ENCODE results near the gene ABLIM3. TPM values are rescaled to one million over a fixed set of nuclear protein-coding genes. Genes with fewer than 3 reads are reported as not detected.

ABLIM3 gene
- total RNA-seq, 1 donor from 2014 or later = 3.9 TPM

DNA sequence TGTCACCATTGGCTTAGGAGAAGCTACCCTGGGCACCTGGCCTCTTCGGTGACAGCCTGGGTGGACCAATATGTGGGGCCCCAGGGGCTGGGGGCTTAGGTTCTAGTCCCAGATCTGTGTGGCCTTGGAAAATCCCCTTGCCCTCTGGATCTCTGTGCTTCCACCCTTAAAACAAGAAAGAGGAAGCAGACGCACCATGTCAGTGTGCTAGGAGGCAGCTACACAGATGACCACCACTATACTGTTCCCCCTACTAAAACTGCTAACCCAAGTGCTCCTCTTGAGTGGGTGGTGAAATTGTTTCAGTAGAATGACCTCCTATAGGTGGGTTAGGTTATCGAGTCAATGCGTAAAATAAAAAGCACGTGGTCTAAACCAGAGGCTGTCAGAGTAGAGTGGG, 161.3 kb downstream of the ABLIM3 start:
- Histone ChIP-seq H3K79me2 (ENCODE audit: insufficient read depth, low read length) (no peaks in the 10 kb centered on the region), H3K4me1 (ENCODE audit: insufficient read depth, low read length) (no peaks in the 10 kb centered on the region), H3K27ac (ENCODE audit: low read depth, low read length) (no peak overlapping the region), H3K4me2 (ENCODE audit: low read length) (no peak overlapping the region), H3K27me3 (ENCODE audit: insufficient read depth, low read length) (no peaks in the 10 kb centered on the region), H4K20me1 (ENCODE audit: insufficient read depth, low read length) (no peaks in the 10 kb centered on the region), H3K36me3 (ENCODE audit: insufficient read depth, low read length) (no peaks in the 10 kb centered on the region), H3K9me3 (ENCODE audit: insufficient read depth, low read depth, low read length) (no peaks in the 10 kb centered on the region), H3K9ac (ENCODE audit: low read length) (no peak overlapping the region), H3K4me3 (ENCODE audit: insufficient read depth, low read depth, low read length) (no peak overlapping the region), H2AFZ (ENCODE audit: low read depth, low read length) (no peak overlapping the region)
- FAIRE-seq (no peak), DNase-seq (ENCODE audit: low read depth) (no peak)
- Mint-ChIP-seq H3K4me3 (ENCODE audit: unreplicated experiment) (no peak overlapping the region), H3K4me1 (ENCODE audit: low read depth, unreplicated experiment) (peaks cover 10% of the 10 kb centered on the region), H3K27ac (ENCODE audit: unreplicated experiment) (no peak overlapping the region), H3K9me3 (ENCODE audit: unreplicated experiment) (no peaks in the 10 kb centered on the region), H3K27me3 (ENCODE audit: low read depth, unreplicated experiment) (peaks cover 2% of the 10 kb centered on the region), H3K36me3 (ENCODE audit: low read depth, unreplicated experiment) (peaks cover 6% of the 10 kb centered on the region)
- TF ChIP-seq, protein P1, sequence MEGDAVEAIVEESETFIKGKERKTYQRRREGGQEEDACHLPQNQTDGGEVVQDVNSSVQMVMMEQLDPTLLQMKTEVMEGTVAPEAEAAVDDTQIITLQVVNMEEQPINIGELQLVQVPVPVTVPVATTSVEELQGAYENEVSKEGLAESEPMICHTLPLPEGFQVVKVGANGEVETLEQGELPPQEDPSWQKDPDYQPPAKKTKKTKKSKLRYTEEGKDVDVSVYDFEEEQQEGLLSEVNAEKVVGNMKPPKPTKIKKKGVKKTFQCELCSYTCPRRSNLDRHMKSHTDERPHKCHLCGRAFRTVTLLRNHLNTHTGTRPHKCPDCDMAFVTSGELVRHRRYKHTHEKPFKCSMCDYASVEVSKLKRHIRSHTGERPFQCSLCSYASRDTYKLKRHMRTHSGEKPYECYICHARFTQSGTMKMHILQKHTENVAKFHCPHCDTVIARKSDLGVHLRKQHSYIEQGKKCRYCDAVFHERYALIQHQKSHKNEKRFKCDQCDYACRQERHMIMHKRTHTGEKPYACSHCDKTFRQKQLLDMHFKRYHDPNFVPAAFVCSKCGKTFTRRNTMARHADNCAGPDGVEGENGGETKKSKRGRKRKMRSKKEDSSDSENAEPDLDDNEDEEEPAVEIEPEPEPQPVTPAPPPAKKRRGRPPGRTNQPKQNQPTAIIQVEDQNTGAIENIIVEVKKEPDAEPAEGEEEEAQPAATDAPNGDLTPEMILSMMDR (IDR thresholded peaks at IDR 0.05; ENCODE audit: insufficient read depth, low read depth, low read length) = no peak
- no peak for TF ChIP-seq EZH2 (IDR thresholded peaks at IDR 0.05; ENCODE audit: insufficient read depth, low read length)

DNA sequence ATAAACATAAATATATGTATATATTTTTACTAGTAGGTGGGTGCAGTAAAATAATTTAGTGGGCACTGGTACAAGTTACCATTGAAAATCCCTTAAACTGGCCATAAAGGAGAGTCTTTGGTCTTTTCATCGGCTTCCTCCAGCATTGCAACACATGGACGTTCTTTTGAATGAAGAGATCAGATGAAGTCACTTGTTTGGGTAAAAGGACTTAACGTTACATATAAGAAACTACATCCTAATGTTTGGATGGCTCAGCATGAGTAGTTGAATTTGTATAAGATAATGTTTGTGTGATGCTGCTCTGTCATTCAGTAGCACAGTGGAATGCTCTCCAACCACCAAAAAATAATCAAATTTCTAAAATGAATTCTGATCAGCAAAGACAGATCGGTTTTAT, 161.9 kb downstream of the ABLIM3 start:
- H3K4me3 Mint-ChIP-seq (ENCODE audit: unreplicated experiment) = no peak overlapping the region

More for the DNA sequence above, 161.9 kb downstream of the ABLIM3 start:
- Histone ChIP-seq H3K4me3 (ENCODE audit: insufficient read depth, low read depth, low read length) (no peak overlapping the region), H3K79me2 (ENCODE audit: insufficient read depth, low read length) (no peaks in the 10 kb centered on the region), H2AFZ (ENCODE audit: low read depth, low read length) (no peak overlapping the region), H3K27me3 (ENCODE audit: insufficient read depth, low read length) (no peaks in the 10 kb centered on the region), H3K27ac (ENCODE audit: low read depth, low read length) (no peak overlapping the region), H3K4me2 (ENCODE audit: low read length) (no peak overlapping the region), H3K36me3 (ENCODE audit: insufficient read depth, low read length) (no peaks in the 10 kb centered on the region), H3K9me3 (ENCODE audit: insufficient read depth, low read depth, low read length) (no peaks in the 10 kb centered on the region), H3K4me1 (ENCODE audit: insufficient read depth, low read length) (no peaks in the 10 kb centered on the region), H3K9ac (ENCODE audit: low read length) (no peak overlapping the region), H4K20me1 (ENCODE audit: insufficient read depth, low read length) (no peaks in the 10 kb centered on the region)
- peak; percentile 55 for FAIRE-seq
- no peak for DNase-seq (ENCODE audit: low read depth)
- H3K9me3 Mint-ChIP-seq (ENCODE audit: unreplicated experiment) = no peaks in the 10 kb centered on the region
- H3K27me3 Mint-ChIP-seq (ENCODE audit: low read depth, unreplicated experiment) = peaks cover 2% of the 10 kb centered on the region
- H3K27ac Mint-ChIP-seq (ENCODE audit: unreplicated experiment) = no peak overlapping the region
- peaks cover 4% of the 10 kb centered on the region for H3K4me1 Mint-ChIP-seq (ENCODE audit: low read depth, unreplicated experiment)
- TF ChIP-seq, protein P1 (IDR thresholded peaks at IDR 0.05; ENCODE audit: insufficient read depth, low read depth, low read length) = no peak
- no peak for TF ChIP-seq EZH2 (IDR thresholded peaks at IDR 0.05; ENCODE audit: insufficient read depth, low read length)
- peaks cover 6% of the 10 kb centered on the region for H3K36me3 Mint-ChIP-seq (ENCODE audit: low read depth, unreplicated experiment)
